Measurements from ENCODE around the gene CAV2.

DNA sequence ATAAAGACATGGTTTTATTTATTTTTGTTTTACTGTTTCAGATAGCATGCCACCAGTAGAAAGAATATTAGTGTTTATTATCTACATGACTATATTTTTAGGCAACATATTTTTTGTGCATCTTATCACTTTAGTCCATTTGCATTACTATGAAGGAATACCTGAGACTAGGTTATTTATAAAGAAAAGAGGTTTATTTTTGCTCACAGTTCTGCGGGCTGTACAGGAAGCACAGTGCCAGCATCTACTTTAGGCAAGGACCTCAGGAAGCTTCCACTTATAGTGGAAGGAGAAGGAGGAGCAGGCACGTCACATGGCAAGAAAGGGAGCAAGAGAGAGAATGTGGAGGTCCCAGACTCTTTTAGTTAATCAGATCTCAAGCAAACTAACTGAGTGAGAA lies 5.7 kb downstream of the CAV2 start:
- TF ChIP-seq ZNF572 (CRISPR knock-in tag; IDR thresholded peaks at IDR 0.05) (no peak), NFYB (CRISPR knock-in tag; IDR thresholded peaks at IDR 0.05) (no peak), EP300 (IDR thresholded peaks at IDR 0.05; ENCODE audit: low read depth in 2 of 2, low read length in 2 of 2) (no peak), EP300 (CRISPR knock-in tag; IDR thresholded peaks at IDR 0.05; ENCODE audit: borderline replicate concordance) (no peak), POLR2A (IDR thresholded peaks at IDR 0.05; ENCODE audit: insufficient read depth in 1 of 2, low read depth in 2 of 2, low read length in 2 of 2) (no peak), KLF6 (CRISPR knock-in tag; IDR thresholded peaks at IDR 0.05) (no peak), MLLT10 (CRISPR knock-in tag; IDR thresholded peaks at IDR 0.05) (no peak)
- TF ChIP-seq, protein P1, sequence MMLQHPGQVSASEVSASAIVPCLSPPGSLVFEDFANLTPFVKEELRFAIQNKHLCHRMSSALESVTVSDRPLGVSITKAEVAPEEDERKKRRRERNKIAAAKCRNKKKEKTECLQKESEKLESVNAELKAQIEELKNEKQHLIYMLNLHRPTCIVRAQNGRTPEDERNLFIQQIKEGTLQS (CRISPR knock-in tag; IDR thresholded peaks at IDR 0.05) = no peak

Measured in HepG2 (cell line).